Liver (tissue), 3 donors: ENCODE results near the gene TNIP1.

ENCODE experiments used
- CTCF ChIP-seq: fragments of 150-350 bp; IDR thresholded peaks from 2 replicates; pipeline ENCODE4 v1.5.1; 2017; ENCODE audit warnings: improper control_type of control experiment, low read depth, low read length; ENCODE audit not compliant: missing input control
- FOXA1 ChIP-seq: IDR thresholded peaks from 2 replicates; pipeline ENCODE4 v1.6.1; 2016; ENCODE audit warnings: antibody characterized with exemption
- MAX ChIP-seq: IDR thresholded peaks from 2 replicates; pipeline ENCODE4 v1.6.1; 2016; ENCODE audit warnings: antibody characterized with exemption
- REST ChIP-seq: IDR thresholded peaks from 2 replicates; pipeline ENCODE4 v1.6.1; 2016; ENCODE audit warnings: antibody characterized with exemption, mild to moderate bottlenecking
- SP1 ChIP-seq: IDR thresholded peaks from 2 replicates; pipeline ENCODE4 v1.6.1; 2018; ENCODE audit warnings: antibody characterized with exemption, mild to moderate bottlenecking
- TAF1 ChIP-seq: conservative IDR thresholded peaks from 2 replicates; pipeline ENCODE4 v1.6.1; 2016; ENCODE audit warnings: antibody characterized with exemption, mild to moderate bottlenecking
- ZBTB33 ChIP-seq: IDR thresholded peaks from 2 replicates; pipeline ENCODE4 v1.6.1; 2016; ENCODE audit warnings: antibody characterized with exemption
- donor health status: healthy.
- donor health status: healthy.

- TF ChIP-seq REST (peak; percentile 72), CTCF (no peak), ZBTB33 (no peak), SP1 (peak; percentile 44), TAF1 (no peak), MAX (peak; percentile 27), FOXA1 (no peak)
Measured at GRCh38 chr5:151005950-151006576, 74.8 kb downstream of the TNIP1 start.
